ENCODE results near the gene NKD2.

NKD2 gene

GRCh38 chr5:1068895-1069719, 60.5 kb downstream of the NKD2 start:
- H3K27ac ChIP-seq (ENCODE audit: low read depth, low read length), result no peak overlapping the region
- no peaks in the 10 kb centered on the region for H3K79me2 ChIP-seq (ENCODE audit: insufficient read depth, low read length)
- H3K36me3 ChIP-seq (ENCODE audit: low read length), result no peaks in the 10 kb centered on the region
- H3K27me3 ChIP-seq (ENCODE audit: low read length), result no peaks in the 10 kb centered on the region
- H3F3A ChIP-seq (ENCODE audit: insufficient read depth), result no peaks in the 10 kb centered on the region
- H2AFZ ChIP-seq (ENCODE audit: low read depth, low read length, severe bottlenecking), result no peak overlapping the region
- H3K4me2 ChIP-seq (ENCODE audit: low read depth, low read length, poor library complexity, severe bottlenecking), result no peak overlapping the region
- no peaks in the 10 kb centered on the region for H3K9me3 ChIP-seq (ENCODE audit: insufficient read depth, low read length)
- no peaks in the 10 kb centered on the region for H3K9me2 ChIP-seq (replicated peaks; ENCODE audit: insufficient read depth, low read length)
- TF ChIP-seq CTCF (IDR thresholded peaks at IDR 0.05; ENCODE audit: insufficient read depth, low read length, poor library complexity, severe bottlenecking), result no peak
- no peak for TF ChIP-seq EZH2phosphoT487 (conservative IDR thresholded peaks at IDR 0.05; ENCODE audit: low read length)
- H4K20me1 ChIP-seq (ENCODE audit: low read depth, low read length), result no peaks in the 10 kb centered on the region
- no peak overlapping the region for H3K4me3 ChIP-seq (ENCODE audit: insufficient read depth, low read length, poor library complexity, severe bottlenecking)
- H3K9ac ChIP-seq (ENCODE audit: low read length), result no peak overlapping the region

DNA sequence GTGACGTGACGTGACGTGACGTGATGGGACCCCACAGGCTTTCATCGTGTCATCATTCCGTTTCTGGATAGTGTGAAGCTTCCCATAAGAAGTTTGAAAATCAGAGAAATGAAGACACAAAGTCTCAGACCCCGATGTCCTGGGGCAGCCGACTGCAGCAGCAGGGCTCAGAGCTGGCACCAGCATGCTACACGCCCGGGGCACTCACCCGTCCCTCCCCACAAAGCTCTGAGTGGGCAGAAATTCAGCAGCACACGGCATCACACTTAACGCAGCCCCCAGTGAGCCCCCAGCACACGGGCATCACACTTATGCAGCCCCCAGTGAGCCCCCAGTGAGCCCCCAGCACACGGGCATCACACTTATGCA, 61.1 kb downstream of the NKD2 start:
- Histone ChIP-seq H3F3A (ENCODE audit: insufficient read depth) (no peaks in the 10 kb centered on the region), H3K4me3 (ENCODE audit: insufficient read depth, low read length, poor library complexity, severe bottlenecking) (no peak overlapping the region), H3K9ac (ENCODE audit: low read length) (no peak overlapping the region), H4K20me1 (ENCODE audit: low read depth, low read length) (no peaks in the 10 kb centered on the region), H3K9me2 (replicated peaks; ENCODE audit: insufficient read depth, low read length) (no peaks in the 10 kb centered on the region), H3K36me3 (ENCODE audit: low read length) (no peaks in the 10 kb centered on the region), H3K79me2 (ENCODE audit: insufficient read depth, low read length) (no peaks in the 10 kb centered on the region), H3K4me2 (ENCODE audit: low read depth, low read length, poor library complexity, severe bottlenecking) (no peak overlapping the region), H3K27ac (ENCODE audit: low read depth, low read length) (no peak overlapping the region), H3K9me3 (ENCODE audit: insufficient read depth, low read length) (no peaks in the 10 kb centered on the region), H3K27me3 (ENCODE audit: low read length) (no peaks in the 10 kb centered on the region), H2AFZ (ENCODE audit: low read depth, low read length, severe bottlenecking) (no peak overlapping the region)
- TF ChIP-seq CTCF (IDR thresholded peaks at IDR 0.05; ENCODE audit: insufficient read depth, low read length, poor library complexity, severe bottlenecking) (no peak), EZH2phosphoT487 (conservative IDR thresholded peaks at IDR 0.05; ENCODE audit: low read length) (no peak)

GRCh38 chr5:1073239-1074102, 64.9 kb downstream of the NKD2 start:
- no peak overlapping the region for H3K27ac ChIP-seq (ENCODE audit: low read depth, low read length)
- TF ChIP-seq EZH2phosphoT487 (conservative IDR thresholded peaks at IDR 0.05; ENCODE audit: low read length), result no peak
- TF ChIP-seq CTCF (IDR thresholded peaks at IDR 0.05; ENCODE audit: insufficient read depth, low read length, poor library complexity, severe bottlenecking), result no peak
- no peaks in the 10 kb centered on the region for H3F3A ChIP-seq (ENCODE audit: insufficient read depth)
- no peak overlapping the region for H3K9ac ChIP-seq (ENCODE audit: low read length)
- H3K27me3 ChIP-seq (ENCODE audit: low read length), result no peaks in the 10 kb centered on the region
- H3K4me2 ChIP-seq (ENCODE audit: low read depth, low read length, poor library complexity, severe bottlenecking), result no peak overlapping the region
- no peak overlapping the region for H3K4me3 ChIP-seq (ENCODE audit: insufficient read depth, low read length, poor library complexity, severe bottlenecking)
- no peaks in the 10 kb centered on the region for H4K20me1 ChIP-seq (ENCODE audit: low read depth, low read length)
- H3K9me2 ChIP-seq (replicated peaks; ENCODE audit: insufficient read depth, low read length), result no peaks in the 10 kb centered on the region
- H3K79me2 ChIP-seq (ENCODE audit: insufficient read depth, low read length), result no peaks in the 10 kb centered on the region
- H3K36me3 ChIP-seq (ENCODE audit: low read length), result no peaks in the 10 kb centered on the region
- no peak overlapping the region for H2AFZ ChIP-seq (ENCODE audit: low read depth, low read length, severe bottlenecking)
- H3K9me3 ChIP-seq (ENCODE audit: insufficient read depth, low read length), result no peaks in the 10 kb centered on the region
